ENCODE results near the gene TTI1. TPM values are rescaled to one million over a fixed set of nuclear protein-coding genes. Genes with fewer than 3 reads are reported as not detected.

Gene TTI1
- polyA plus RNA-seq, 1 experiment: 15.1 TPM

- H3K27me3 ChIP-seq (ENCODE audit: control insufficient read depth, insufficient read depth, low read length): no peaks in the 10 kb centered on the region
- no peak overlapping the region for H3K4me3 ChIP-seq (ENCODE audit: low read depth, low read length)
- POLR2A ChIA-PET: interaction anchor here (0.6 kb wide), 1 partner anchor 1211 kb away, joined by 3 read pairs; no protein-coding TSS in a partner anchor
- TF ChIP-seq CTCF (IDR thresholded peaks at IDR 0.05; ENCODE audit: low read depth, low read length): no peak
- no peak overlapping the region for H3K27ac ChIP-seq (ENCODE audit: low read depth, low read length)
- DNase-seq (ENCODE audit: low read depth, low spot score): no peak
- CTCF ChIA-PET: interaction anchor here (1.2 kb wide), 1 partner anchor 15 kb away, joined by 5 read pairs; no protein-coding TSS in a partner anchor
- no peaks in the 10 kb centered on the region for H3K9me3 ChIP-seq (ENCODE audit: control insufficient read depth, insufficient read depth, low read length)
These were observed 25.7 kb downstream of the TTI1 start for GRCh38 chr20:38007526-38007925.

DNA sequence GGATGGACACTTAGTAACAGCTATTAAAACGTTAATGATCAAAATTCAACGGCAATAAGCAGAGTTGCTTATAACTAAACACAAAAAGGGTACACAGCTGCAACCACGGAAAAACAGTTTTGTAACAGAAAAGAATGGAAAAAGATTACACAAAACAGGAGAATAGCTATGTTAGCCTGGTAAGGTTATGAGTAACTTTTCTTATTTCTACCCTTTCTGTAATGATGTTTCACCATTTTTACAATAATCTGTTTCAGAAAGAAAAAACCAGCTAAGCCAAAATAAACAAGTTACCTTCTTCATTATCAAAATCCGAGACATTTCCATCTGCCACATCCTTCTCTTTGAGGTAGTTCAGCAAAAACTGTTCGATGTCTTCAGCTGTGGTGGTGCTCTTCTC is 27.4 kb downstream of the TTI1 start:
- CTCF ChIA-PET: interaction anchor here (0.6 to 1.4 kb wide), 4 partner anchors 12 to 442 kb away, joined by 3 to 7 read pairs (median 4); no protein-coding TSS in a partner anchor
- H3K9me3 ChIP-seq (ENCODE audit: control insufficient read depth, insufficient read depth, low read length): no peaks in the 10 kb centered on the region
- POLR2A ChIA-PET: no interaction called here

GRCh38 chr20:38004416-38004815 is 28.8 kb downstream of the TTI1 start:
- TF ChIP-seq CTCF (IDR thresholded peaks at IDR 0.05; ENCODE audit: low read depth, low read length): no peak
- POLR2A ChIA-PET: no interaction called here

More for the DNA sequence above, 27.4 kb downstream of the TTI1 start:
- DNase-seq (ENCODE audit: low read depth, low spot score): no peak
- TF ChIP-seq CTCF (IDR thresholded peaks at IDR 0.05; ENCODE audit: low read depth, low read length): no peak
- H3K4me3 ChIP-seq (ENCODE audit: low read depth, low read length): no peak overlapping the region
- no peak overlapping the region for H3K27ac ChIP-seq (ENCODE audit: low read depth, low read length)
- H3K27me3 ChIP-seq (ENCODE audit: control insufficient read depth, insufficient read depth, low read length): no peaks in the 10 kb centered on the region

GRCh38 chr20:38002422-38002821 is 30.8 kb downstream of the TTI1 start:
- TF ChIP-seq CTCF (IDR thresholded peaks at IDR 0.05; ENCODE audit: low read depth, low read length): no peak
- POLR2A ChIA-PET: interaction anchor here (0.8 kb wide), 1 partner anchor 194 kb away, joined by 4 read pairs; no protein-coding TSS in a partner anchor
- DNase-seq (ENCODE audit: low read depth, low spot score): no peak
- CTCF ChIA-PET: no interaction called here
- Histone ChIP-seq H3K27ac (ENCODE audit: low read depth, low read length) (no peak overlapping the region), H3K27me3 (ENCODE audit: control insufficient read depth, insufficient read depth, low read length) (no peaks in the 10 kb centered on the region), H3K4me3 (ENCODE audit: low read depth, low read length) (no peak overlapping the region), H3K9me3 (ENCODE audit: control insufficient read depth, insufficient read depth, low read length) (no peaks in the 10 kb centered on the region)

More at GRCh38 chr20:38004416-38004815, 28.8 kb downstream of the TTI1 start:
- H3K4me3 ChIP-seq (ENCODE audit: low read depth, low read length): no peak overlapping the region
- DNase-seq (ENCODE audit: low read depth, low spot score): no peak
- H3K9me3 ChIP-seq (ENCODE audit: control insufficient read depth, insufficient read depth, low read length): no peaks in the 10 kb centered on the region
- CTCF ChIA-PET: interaction anchor here (1.3 to 1.4 kb wide), 2 partner anchors 10 to 12 kb away, joined by 4 to 7 read pairs; no protein-coding TSS in a partner anchor
- no peak overlapping the region for H3K27ac ChIP-seq (ENCODE audit: low read depth, low read length)
- no peaks in the 10 kb centered on the region for H3K27me3 ChIP-seq (ENCODE audit: control insufficient read depth, insufficient read depth, low read length)

DNA sequence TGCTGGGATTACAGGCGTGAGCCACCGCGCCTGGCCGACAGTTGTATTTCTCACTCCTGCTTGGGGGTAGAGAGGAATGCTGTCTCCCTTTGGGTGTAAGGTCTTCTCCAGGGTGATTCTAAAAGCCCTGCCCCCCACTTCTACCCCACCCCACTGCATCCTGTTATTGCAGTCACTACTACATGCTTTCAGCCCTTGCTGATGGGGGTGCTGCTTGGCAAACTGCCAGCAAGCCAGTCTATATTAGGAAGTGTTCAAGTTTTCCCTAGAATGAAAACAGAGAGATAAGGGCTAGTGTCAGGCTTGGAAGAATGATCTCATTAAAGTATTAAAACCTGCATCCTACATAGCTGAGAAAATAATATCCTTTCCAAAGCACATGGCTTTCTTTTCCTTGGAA is 31.3 kb downstream of the TTI1 start:
- POLR2A ChIA-PET: interaction anchor here (0.8 to 1.1 kb wide), 2 partner anchors 21 to 194 kb away, joined by 4 to 8 read pairs; no protein-coding TSS in a partner anchor
- Histone ChIP-seq H3K4me3 (ENCODE audit: low read depth, low read length) (no peak overlapping the region), H3K27me3 (ENCODE audit: control insufficient read depth, insufficient read depth, low read length) (no peaks in the 10 kb centered on the region), H3K27ac (ENCODE audit: low read depth, low read length) (peak overlapping the region; percentile 85), H3K9me3 (ENCODE audit: control insufficient read depth, insufficient read depth, low read length) (no peaks in the 10 kb centered on the region)
- TF ChIP-seq CTCF (IDR thresholded peaks at IDR 0.05; ENCODE audit: low read depth, low read length): no peak
- CTCF ChIA-PET: no interaction called here
- DNase-seq (ENCODE audit: low read depth, low spot score): no peak

Measured in AG04450 (cell line).